Lung (tissue), 12 donors: ENCODE results near the gene RBFOX2. TPM values are rescaled to one million over a fixed set of nuclear protein-coding genes. Genes with fewer than 3 reads are reported as not detected.

Experiments used
- ATAC-seq: fragments of 200-7000 bp; cut with Tn5 transposase; one replicate; pipeline ENCODE4 v1.9.1; 2020; ENCODE audit warnings: moderate number of reproducible peaks; ENCODE audit not compliant: insufficient read depth, low FRiP score
- DNase-seq, 3 donors: peaks; one replicate each; pipeline ENCODE4 v3.0.0-alpha.2; 2013 to 2017
- H3K27ac ChIP-seq, 2 donors: one replicate each; pipeline ENCODE4 v1.5.1; 2013; ENCODE audit warnings: mild to moderate bottlenecking in 2 of 2, moderate library complexity in 2 of 2, control low read depth in 1 of 2, inconsistent platforms in 1 of 2, low read depth in 1 of 2, low read length in 1 of 2
- H3K27me3 ChIP-seq, 3 donors: one replicate each; pipeline ENCODE4 v1.5.1; 2013; ENCODE audit warnings: low read length in 2 of 3; ENCODE audit not compliant: control insufficient read depth in 3 of 3, insufficient read depth in 3 of 3
- H3K36me3 ChIP-seq, 4 donors: one replicate each; pipeline ENCODE4 v1.5.1; 2013; ENCODE audit warnings: low read length in 4 of 4, mild to moderate bottlenecking in 1 of 4, moderate library complexity in 1 of 4; ENCODE audit not compliant: control insufficient read depth in 4 of 4, insufficient read depth in 4 of 4
- H3K4me1 ChIP-seq, 5 donors: one replicate each; pipeline ENCODE4 v1.5.1; 2013; ENCODE audit warnings: low read length in 5 of 5, mild to moderate bottlenecking in 2 of 5, moderate library complexity in 1 of 5; ENCODE audit not compliant: control insufficient read depth in 5 of 5, insufficient read depth in 5 of 5
- H3K4me3 ChIP-seq: one replicate; pipeline ENCODE4 v1.5.1; 2013; ENCODE audit warnings: mild to moderate bottlenecking, control low read depth, moderate library complexity
- H3K9ac ChIP-seq, 2 donors: one replicate each; pipeline ENCODE4 v1.5.1; 2013; ENCODE audit warnings: low read length in 2 of 2, control low read depth in 1 of 2; ENCODE audit not compliant: insufficient read depth in 1 of 2
- H3K9me3 ChIP-seq, 4 donors: one replicate each; pipeline ENCODE4 v1.5.1; 2013; ENCODE audit warnings: low read length in 3 of 4, mild to moderate bottlenecking in 1 of 4, moderate library complexity in 1 of 4; ENCODE audit not compliant: control insufficient read depth in 4 of 4, insufficient read depth in 3 of 4
- CTCF ChIP-seq: IDR thresholded peaks from 2 replicates; pipeline ENCODE4 v1.5.1; 2012; ENCODE audit warnings: mild to moderate bottlenecking; ENCODE audit errors: control extremely low read depth, extremely low read depth
- WGBS, 2 donors: extraction: QIAGEN DNeasy Blood & Tissue Kit; methylation state at CpG; one replicate each; pipeline ENCODE4 v1.1.7; 2013; 5-methylcytosine and 5-hydroxymethylcytosine counted together
- polyA plus RNA-seq, 2 donors: library from polyadenylated mRNA; stranded (reverse); fragments of 200-250 nt; gene quantifications; one replicate each; pipeline ENCODE4 v1.2.1, GENCODE V29; 2013
- total RNA-seq, 2 donors: library from RNA; depleted of rRNA in 1 of 2; stranded (reverse); fragments of >200 nt in 1 of 2; gene quantifications; one replicate each; pipeline ENCODE4 v1.2.1, GENCODE V29; 2014 to 2021
- donor health status: control.
- donor health status: control.
- donor health status: Bipolar disorder and iron deficiency.
- donor health status: healthy.
- donor health status: DM: yes; HTN: yes; CAD: no.

Gene RBFOX2
- total and polyA plus RNA-seq, 4 donors: 16.5 to 195 (median 43.3) TPM

GRCh38 chr22:36037102-36037758 lies 8.6 kb upstream of the RBFOX2 start:
- Histone ChIP-seq H3K4me1 (peaks cover 0 to 4% (median 0%) of the 10 kb centered on the region in 5 donors), H3K27ac (no peak overlapping the region), H3K4me3 (no peak overlapping the region), H3K9me3 (peaks cover 0 to 2% (median 0%) of the 10 kb centered on the region in 4 donors), H3K27me3 (no peaks in the 10 kb centered on the region), H3K9ac (no peak overlapping the region), H3K36me3 (no peaks in the 10 kb centered on the region)
- DNase-seq (no peak), ATAC-seq (no peak)
- 90 to 94% methylated on average over 10 of the region's 10 CpGs for WGBS, 2 donors
- no peak for TF ChIP-seq CTCF

- Histone ChIP-seq H3K4me3 (no peak overlapping the region), H3K9me3 (peaks cover 0 to 2% (median 0%) of the 10 kb centered on the region in 4 donors), H3K4me1 (peaks cover 0 to 4% (median 0%) of the 10 kb centered on the region in 5 donors), H3K27ac (no peak overlapping the region), H3K9ac (no peak overlapping the region), H3K36me3 (no peaks in the 10 kb centered on the region), H3K27me3 (no peaks in the 10 kb centered on the region)
- DNase-seq (no peak), ATAC-seq (no peak)
- WGBS, 2 donors: 42 to 46% methylated on average over 6 of the region's 6 CpGs
- no peak for TF ChIP-seq CTCF
Observed at GRCh38 chr22:36036167-36036624, 7.6 kb upstream of the RBFOX2 start.

- no peaks in the 10 kb centered on the region for H3K27me3 ChIP-seq
- no peak overlapping the region for H3K9ac ChIP-seq
- DNase-seq: no peak
- H3K9me3 ChIP-seq: no peaks in the 10 kb centered on the region
- peaks cover 0 to 5% (median 0%) of the 10 kb centered on the region in 5 donors for H3K4me1 ChIP-seq
- H3K36me3 ChIP-seq: no peaks in the 10 kb centered on the region
- WGBS, 2 donors: 93 to 95% methylated on average over 6 of the region's 6 CpGs
- no peak overlapping the region for H3K27ac ChIP-seq
- no peak for TF ChIP-seq CTCF
- H3K4me3 ChIP-seq: no peak overlapping the region
- ATAC-seq: no peak
Observed at GRCh38 chr22:36032611-36033010, 4.0 kb upstream of the RBFOX2 start.

- Histone ChIP-seq H3K4me1 (peaks cover 1 to 17% (median 6%) of the 10 kb centered on the region in 5 donors), H3K27ac (peak overlapping the region; percentile 79 to 84), H3K36me3 (peaks cover 0 to 4% (median 0%) of the 10 kb centered on the region in 4 donors), H3K27me3 (no peaks in the 10 kb centered on the region), H3K9ac (peak overlapping the region in 1 of 2 donors; percentile 88), H3K9me3 (no peaks in the 10 kb centered on the region), H3K4me3 (peak overlapping the region; percentile 24)
- WGBS, 2 donors: 32 to 35% methylated on average over 7 of the region's 7 CpGs
- DNase-seq (no peak), ATAC-seq (no peak)
- no peak for TF ChIP-seq CTCF
Observed at GRCh38 chr22:36029406-36029755, 757 bp upstream of the RBFOX2 start.
